Suprapubic skin (tissue), 4 donors: ENCODE data around the gene TLR9.

Experiments used
- EP300 ChIP-seq: sonication (generic); formaldehyde crosslinking; IDR thresholded peaks from one replicate; pipeline ENCODE4 v1.6.1; 2017; ENCODE audit warnings: antibody characterized with exemption
- POLR2A ChIP-seq, 2 donors: fragments of 450-650 bp; IDR thresholded peaks; one replicate each; pipeline ENCODE4 v1.6.1; 2017; ENCODE audit warnings: antibody characterized with exemption in 2 of 2, mild to moderate bottlenecking in 2 of 2, moderate library complexity in 2 of 2
- POLR2AphosphoS5 ChIP-seq, 3 donors: sonication (generic); formaldehyde crosslinking; IDR thresholded peaks; one replicate each; pipeline ENCODE4 v1.6.1; 2017; ENCODE audit warnings: antibody characterized with exemption in 3 of 3
- TF ChIP-seq, protein P1 (sequence below), 2 donors: fragments of 200-600 bp in 1 of 2; fragments of 450-650 bp in 1 of 2; sonication (generic) in 1 of 2; IDR thresholded peaks; one replicate each; pipeline ENCODE4 v1.5.1; 2016 to 2019; ENCODE audit warnings: antibody characterized with exemption in 2 of 2, mild to moderate bottlenecking in 1 of 2, moderate library complexity in 1 of 2

- TF ChIP-seq, protein P1, sequence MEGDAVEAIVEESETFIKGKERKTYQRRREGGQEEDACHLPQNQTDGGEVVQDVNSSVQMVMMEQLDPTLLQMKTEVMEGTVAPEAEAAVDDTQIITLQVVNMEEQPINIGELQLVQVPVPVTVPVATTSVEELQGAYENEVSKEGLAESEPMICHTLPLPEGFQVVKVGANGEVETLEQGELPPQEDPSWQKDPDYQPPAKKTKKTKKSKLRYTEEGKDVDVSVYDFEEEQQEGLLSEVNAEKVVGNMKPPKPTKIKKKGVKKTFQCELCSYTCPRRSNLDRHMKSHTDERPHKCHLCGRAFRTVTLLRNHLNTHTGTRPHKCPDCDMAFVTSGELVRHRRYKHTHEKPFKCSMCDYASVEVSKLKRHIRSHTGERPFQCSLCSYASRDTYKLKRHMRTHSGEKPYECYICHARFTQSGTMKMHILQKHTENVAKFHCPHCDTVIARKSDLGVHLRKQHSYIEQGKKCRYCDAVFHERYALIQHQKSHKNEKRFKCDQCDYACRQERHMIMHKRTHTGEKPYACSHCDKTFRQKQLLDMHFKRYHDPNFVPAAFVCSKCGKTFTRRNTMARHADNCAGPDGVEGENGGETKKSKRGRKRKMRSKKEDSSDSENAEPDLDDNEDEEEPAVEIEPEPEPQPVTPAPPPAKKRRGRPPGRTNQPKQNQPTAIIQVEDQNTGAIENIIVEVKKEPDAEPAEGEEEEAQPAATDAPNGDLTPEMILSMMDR (IDR thresholded peaks at IDR 0.05) = no peak
- TF ChIP-seq POLR2A (IDR thresholded peaks at IDR 0.05) (no peak), EP300 (no peak), POLR2AphosphoS5 (IDR thresholded peaks at IDR 0.05) (no peak)
Measured at GRCh38 chr3:52237657-52238172, 12.3 kb upstream of the TLR9 start.
